ENCODE measurements around the gene NFATC1.

NFATC1 gene

DNA sequence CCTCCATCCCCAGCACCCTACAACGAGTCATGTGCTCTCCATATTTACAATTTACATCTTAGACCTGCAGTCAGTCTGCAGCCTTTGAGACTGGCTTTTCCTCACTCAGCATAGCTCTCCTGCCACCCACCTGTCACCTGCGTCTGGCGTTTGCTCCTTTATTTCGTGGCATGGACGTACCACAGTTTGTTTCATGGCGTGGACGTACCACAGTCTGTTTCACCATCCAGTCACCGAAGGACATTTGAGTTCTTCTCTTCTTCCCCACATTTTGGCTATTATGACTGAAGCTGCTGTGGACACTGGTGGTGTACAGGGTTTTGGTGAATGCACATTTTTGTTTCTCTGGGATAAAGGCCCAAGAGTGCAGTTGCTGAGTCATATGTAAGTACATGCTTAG is 142.0 kb downstream of the NFATC1 start:
- H3K27me3 ChIP-seq (ENCODE audit: control insufficient read depth in 5 of 5, insufficient read depth in 4 of 5, low read length in 5 of 5) = peaks cover 0 to 7% (median 2%) of the 10 kb centered on the region in 5 donors
- H3K9ac ChIP-seq (ENCODE audit: low read length in 5 of 5) = no peak overlapping the region
- H3K4me1 ChIP-seq (ENCODE audit: control insufficient read depth in 5 of 5, insufficient read depth in 5 of 5, low read length in 5 of 5) = no peaks in the 10 kb centered on the region
- H3K36me3 ChIP-seq (ENCODE audit: control insufficient read depth in 5 of 5, insufficient read depth in 5 of 5, low read length in 5 of 5) = no peaks in the 10 kb centered on the region
- H3K4me3 ChIP-seq (ENCODE audit: low read depth in 1 of 5, low read length in 5 of 5) = no peak overlapping the region
- peaks cover 7 to 9% (median 8%) of the 10 kb centered on the region in 5 donors for H3K9me3 ChIP-seq (ENCODE audit: control insufficient read depth in 5 of 5, low read length in 5 of 5)
- H3K27ac ChIP-seq (ENCODE audit: low read depth, low read length) = no peak overlapping the region

- Histone ChIP-seq H3K27me3 (ENCODE audit: control insufficient read depth in 5 of 5, insufficient read depth in 4 of 5, low read length in 5 of 5) (peaks cover 0 to 3% (median 0%) of the 10 kb centered on the region in 5 donors), H3K9ac (ENCODE audit: low read length in 5 of 5) (no peak overlapping the region), H3K36me3 (ENCODE audit: control insufficient read depth in 5 of 5, insufficient read depth in 5 of 5, low read length in 5 of 5) (no peaks in the 10 kb centered on the region), H3K4me3 (ENCODE audit: low read depth in 1 of 5, low read length in 5 of 5) (no peak overlapping the region), H3K4me1 (ENCODE audit: control insufficient read depth in 5 of 5, insufficient read depth in 5 of 5, low read length in 5 of 5) (no peaks in the 10 kb centered on the region), H3K27ac (ENCODE audit: low read depth, low read length) (no peak overlapping the region), H3K9me3 (ENCODE audit: control insufficient read depth in 5 of 5, low read length in 5 of 5) (peaks cover 7 to 9% (median 8%) of the 10 kb centered on the region in 5 donors)
Observed at GRCh38 chr18:79538635-79539034, 142.9 kb downstream of the NFATC1 start.

GRCh38 chr18:79540161-79540903 is 144.6 kb downstream of the NFATC1 start:
- H3K9ac ChIP-seq (ENCODE audit: low read length in 5 of 5) = no peak overlapping the region
- no peaks in the 10 kb centered on the region for H3K4me1 ChIP-seq (ENCODE audit: control insufficient read depth in 5 of 5, insufficient read depth in 5 of 5, low read length in 5 of 5)
- no peak overlapping the region for H3K4me3 ChIP-seq (ENCODE audit: low read depth in 1 of 5, low read length in 5 of 5)
- no peaks in the 10 kb centered on the region for H3K36me3 ChIP-seq (ENCODE audit: control insufficient read depth in 5 of 5, insufficient read depth in 5 of 5, low read length in 5 of 5)
- no peak overlapping the region for H3K27ac ChIP-seq (ENCODE audit: low read depth, low read length)
- H3K27me3 ChIP-seq (ENCODE audit: control insufficient read depth in 5 of 5, insufficient read depth in 4 of 5, low read length in 5 of 5) = peaks cover 0 to 10% (median 3%) of the 10 kb centered on the region in 5 donors
- H3K9me3 ChIP-seq (ENCODE audit: control insufficient read depth in 5 of 5, low read length in 5 of 5) = peaks cover 7 to 9% (median 8%) of the 10 kb centered on the region in 5 donors

DNA sequence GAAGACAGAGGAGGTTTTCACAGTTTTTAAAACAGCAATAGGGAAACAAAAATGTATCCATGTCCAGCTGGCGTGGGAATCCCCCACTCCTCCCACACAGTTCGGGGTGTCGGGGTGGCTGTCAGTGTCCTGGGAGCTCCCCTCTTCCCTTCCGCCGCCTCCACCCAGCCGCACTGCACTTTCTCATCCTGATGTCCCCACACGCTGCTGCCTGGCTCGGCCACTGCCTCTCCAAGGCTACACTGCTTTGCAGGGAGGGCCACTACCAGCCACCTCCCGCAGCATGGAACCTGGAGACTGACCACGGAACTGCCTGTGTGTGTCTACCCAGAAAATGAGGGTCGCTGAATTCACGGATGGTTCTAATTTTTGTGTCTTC is 145.2 kb downstream of the NFATC1 start:
- Histone ChIP-seq H3K36me3 (ENCODE audit: control insufficient read depth in 5 of 5, insufficient read depth in 5 of 5, low read length in 5 of 5) (no peaks in the 10 kb centered on the region), H3K27me3 (ENCODE audit: control insufficient read depth in 5 of 5, insufficient read depth in 4 of 5, low read length in 5 of 5) (peaks cover 0 to 13% (median 4%) of the 10 kb centered on the region in 5 donors), H3K4me3 (ENCODE audit: low read depth in 1 of 5, low read length in 5 of 5) (no peak overlapping the region), H3K9me3 (ENCODE audit: control insufficient read depth in 5 of 5, low read length in 5 of 5) (peaks cover 7 to 9% (median 8%) of the 10 kb centered on the region in 5 donors), H3K9ac (ENCODE audit: low read length in 5 of 5) (no peak overlapping the region), H3K27ac (ENCODE audit: low read depth, low read length) (no peak overlapping the region), H3K4me1 (ENCODE audit: control insufficient read depth in 5 of 5, insufficient read depth in 5 of 5, low read length in 5 of 5) (no peaks in the 10 kb centered on the region)

DNA sequence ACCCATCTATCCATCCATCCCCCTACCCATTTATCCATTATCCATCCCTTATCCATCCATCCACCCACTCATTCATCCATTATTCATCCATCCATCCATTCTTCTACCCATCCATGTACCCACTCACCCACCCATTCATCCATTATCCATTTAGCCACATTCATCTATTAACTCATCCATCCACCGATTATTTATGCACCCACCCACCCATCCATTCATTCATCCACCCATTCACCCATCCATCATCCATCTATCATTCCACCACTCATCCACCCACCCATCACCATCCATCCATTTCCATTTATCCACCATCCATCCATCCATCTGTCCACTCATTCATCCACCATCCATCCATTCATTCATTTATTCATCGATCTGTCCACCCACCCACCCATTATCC is 146.5 kb downstream of the NFATC1 start:
- H3K27me3 ChIP-seq (ENCODE audit: control insufficient read depth in 5 of 5, insufficient read depth in 4 of 5, low read length in 5 of 5) = peaks cover 2 to 18% (median 7%) of the 10 kb centered on the region in 5 donors

DNA sequence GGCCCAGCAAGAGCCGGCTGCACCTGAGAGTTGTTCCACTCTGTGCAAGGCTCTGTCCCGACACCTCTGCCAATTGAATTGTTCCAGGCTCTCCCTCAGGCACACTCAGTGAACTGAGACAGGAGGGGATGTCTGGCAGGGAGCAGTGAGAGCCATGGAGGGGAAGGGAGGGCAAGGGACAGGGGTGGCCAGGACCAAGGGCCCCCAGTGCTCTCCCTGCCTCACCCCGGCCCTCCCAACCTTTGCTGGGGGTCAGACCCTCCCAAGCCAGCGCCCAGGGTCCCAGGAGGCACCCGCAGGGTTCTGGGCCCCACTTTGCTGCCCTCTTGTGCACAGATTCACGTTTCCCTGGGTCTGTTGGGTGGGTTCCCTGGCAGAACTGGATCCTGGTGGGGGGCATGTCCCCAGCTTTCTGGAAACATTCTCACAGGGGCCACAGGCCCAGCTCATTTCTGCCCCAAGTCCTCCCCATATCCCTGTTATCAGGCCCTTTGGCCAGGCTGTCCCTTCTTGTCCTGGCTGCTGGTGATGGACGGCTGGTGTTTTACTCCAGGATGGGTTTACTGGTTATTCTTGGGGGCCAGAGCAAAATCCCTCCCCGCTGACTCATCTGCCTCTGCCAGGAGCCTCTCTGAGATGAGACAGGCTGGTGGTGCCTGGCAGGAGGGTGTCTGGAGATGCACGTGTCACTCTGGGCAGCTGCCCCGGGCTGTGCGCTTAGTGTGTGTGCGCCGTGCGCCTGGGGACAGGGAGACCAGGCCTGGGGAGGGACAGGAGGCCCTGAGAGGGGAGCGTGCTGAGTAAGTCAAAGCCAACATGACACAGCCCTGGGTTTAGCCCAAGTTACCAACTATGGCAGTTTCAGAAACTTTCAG is 147.4 kb downstream of the NFATC1 start:
- H3K36me3 ChIP-seq (ENCODE audit: control insufficient read depth in 5 of 5, insufficient read depth in 5 of 5, low read length in 5 of 5) = no peaks in the 10 kb centered on the region
- no peak overlapping the region for H3K4me3 ChIP-seq (ENCODE audit: low read depth in 1 of 5, low read length in 5 of 5)
- no peak overlapping the region for H3K27ac ChIP-seq (ENCODE audit: low read depth, low read length)
- no peak overlapping the region for H3K9ac ChIP-seq (ENCODE audit: low read length in 5 of 5)
- peaks cover 0 to 3% (median 0%) of the 10 kb centered on the region in 5 donors for H3K4me1 ChIP-seq (ENCODE audit: control insufficient read depth in 5 of 5, insufficient read depth in 5 of 5, low read length in 5 of 5)
- peaks cover 0 to 2% (median 2%) of the 10 kb centered on the region in 5 donors for H3K9me3 ChIP-seq (ENCODE audit: control insufficient read depth in 5 of 5, low read length in 5 of 5)
- H3K27me3 ChIP-seq (ENCODE audit: control insufficient read depth in 5 of 5, insufficient read depth in 4 of 5, low read length in 5 of 5) = peaks cover 2 to 21% (median 7%) of the 10 kb centered on the region in 5 donors

More for the DNA sequence above, 146.5 kb downstream of the NFATC1 start:
- Histone ChIP-seq H3K4me3 (ENCODE audit: low read depth in 1 of 5, low read length in 5 of 5) (no peak overlapping the region), H3K27ac (ENCODE audit: low read depth, low read length) (no peak overlapping the region), H3K9me3 (ENCODE audit: control insufficient read depth in 5 of 5, low read length in 5 of 5) (peaks cover 7 to 9% (median 8%) of the 10 kb centered on the region in 5 donors), H3K4me1 (ENCODE audit: control insufficient read depth in 5 of 5, insufficient read depth in 5 of 5, low read length in 5 of 5) (no peaks in the 10 kb centered on the region), H3K9ac (ENCODE audit: low read length in 5 of 5) (no peak overlapping the region), H3K36me3 (ENCODE audit: control insufficient read depth in 5 of 5, insufficient read depth in 5 of 5, low read length in 5 of 5) (no peaks in the 10 kb centered on the region)

DNA sequence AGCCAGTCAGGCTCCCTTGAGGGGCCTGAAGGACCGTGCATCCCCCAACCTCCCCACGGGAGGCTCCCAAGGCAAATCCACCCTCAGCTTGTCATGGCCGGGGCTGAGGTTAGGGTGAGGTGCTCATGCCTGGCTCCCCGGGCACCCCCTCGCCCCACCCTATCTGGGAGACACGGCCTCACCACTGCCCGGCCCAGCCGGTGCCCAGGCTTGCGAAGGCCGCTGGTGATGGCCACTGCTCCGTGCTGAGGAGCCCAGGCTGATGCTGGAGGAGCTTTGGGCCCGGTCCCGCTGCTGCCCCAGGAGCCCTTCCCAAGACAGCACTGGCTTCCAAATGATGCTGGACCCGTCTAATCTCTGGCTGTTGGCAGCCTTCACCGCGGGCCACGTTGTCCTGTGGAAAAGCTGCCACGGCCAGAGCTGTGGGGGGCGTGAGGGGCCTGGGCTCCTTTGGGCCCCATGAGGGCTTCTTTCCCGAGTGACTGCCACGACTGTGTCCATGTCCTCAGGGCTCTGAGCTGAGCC is 148.2 kb downstream of the NFATC1 start:
- Histone ChIP-seq H3K9me3 (ENCODE audit: control insufficient read depth in 5 of 5, low read length in 5 of 5) (no peaks in the 10 kb centered on the region), H3K4me1 (ENCODE audit: control insufficient read depth in 5 of 5, insufficient read depth in 5 of 5, low read length in 5 of 5) (peaks cover 0 to 3% (median 0%) of the 10 kb centered on the region in 5 donors), H3K36me3 (ENCODE audit: control insufficient read depth in 5 of 5, insufficient read depth in 5 of 5, low read length in 5 of 5) (no peaks in the 10 kb centered on the region), H3K9ac (ENCODE audit: low read length in 5 of 5) (no peak overlapping the region), H3K27me3 (ENCODE audit: control insufficient read depth in 5 of 5, insufficient read depth in 4 of 5, low read length in 5 of 5) (peaks cover 3 to 29% (median 9%) of the 10 kb centered on the region in 5 donors), H3K4me3 (ENCODE audit: low read depth in 1 of 5, low read length in 5 of 5) (no peak overlapping the region), H3K27ac (ENCODE audit: low read depth, low read length) (no peak overlapping the region)

GRCh38 chr18:79544386-79544963 is 148.7 kb downstream of the NFATC1 start:
- Histone ChIP-seq H3K4me1 (ENCODE audit: control insufficient read depth in 5 of 5, insufficient read depth in 5 of 5, low read length in 5 of 5) (peaks cover 0 to 3% (median 0%) of the 10 kb centered on the region in 5 donors), H3K9me3 (ENCODE audit: control insufficient read depth in 5 of 5, low read length in 5 of 5) (no peaks in the 10 kb centered on the region), H3K27me3 (ENCODE audit: control insufficient read depth in 5 of 5, insufficient read depth in 4 of 5, low read length in 5 of 5) (peaks cover 3 to 30% (median 12%) of the 10 kb centered on the region in 5 donors), H3K4me3 (ENCODE audit: low read depth in 1 of 5, low read length in 5 of 5) (no peak overlapping the region), H3K36me3 (ENCODE audit: control insufficient read depth in 5 of 5, insufficient read depth in 5 of 5, low read length in 5 of 5) (no peaks in the 10 kb centered on the region), H3K9ac (ENCODE audit: low read length in 5 of 5) (no peak overlapping the region), H3K27ac (ENCODE audit: low read depth, low read length) (no peak overlapping the region)

DNA sequence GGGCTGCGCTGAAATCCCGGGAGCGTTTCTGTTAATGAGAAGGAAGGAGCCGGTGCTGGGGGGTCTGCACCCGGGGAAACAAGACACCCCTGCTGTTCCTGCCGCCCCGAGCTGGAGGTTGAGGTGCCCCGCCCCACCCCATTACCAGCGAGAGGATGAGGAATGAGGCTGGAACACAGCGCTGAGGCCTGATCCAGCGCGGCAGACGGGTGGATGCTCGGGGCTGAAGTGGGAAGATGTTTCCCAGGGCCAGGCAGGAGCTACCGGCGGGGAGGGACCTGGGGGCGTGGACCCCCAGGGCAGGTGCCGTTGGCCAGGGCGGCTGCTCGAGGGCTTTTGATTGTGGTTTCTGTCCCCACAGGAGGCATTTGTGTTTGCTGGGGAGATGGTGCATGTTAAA is 149.5 kb downstream of the NFATC1 start:
- no peak overlapping the region for H3K4me3 ChIP-seq (ENCODE audit: low read depth in 1 of 5, low read length in 5 of 5)
- no peak overlapping the region for H3K9ac ChIP-seq (ENCODE audit: low read length in 5 of 5)
- no peaks in the 10 kb centered on the region for H3K36me3 ChIP-seq (ENCODE audit: control insufficient read depth in 5 of 5, insufficient read depth in 5 of 5, low read length in 5 of 5)

More for the DNA sequence above, 149.5 kb downstream of the NFATC1 start:
- Histone ChIP-seq H3K4me1 (ENCODE audit: control insufficient read depth in 5 of 5, insufficient read depth in 5 of 5, low read length in 5 of 5) (peaks cover 0 to 3% (median 0%) of the 10 kb centered on the region in 5 donors), H3K9me3 (ENCODE audit: control insufficient read depth in 5 of 5, low read length in 5 of 5) (no peaks in the 10 kb centered on the region), H3K27ac (ENCODE audit: low read depth, low read length) (no peak overlapping the region), H3K27me3 (ENCODE audit: control insufficient read depth in 5 of 5, insufficient read depth in 4 of 5, low read length in 5 of 5) (peaks cover 3 to 30% (median 12%) of the 10 kb centered on the region in 5 donors)

Data from subcutaneous abdominal adipose tissue (tissue), 5 donors.